ENCODE results near the gene LRRC51.

The LRRC51 gene

DNA sequence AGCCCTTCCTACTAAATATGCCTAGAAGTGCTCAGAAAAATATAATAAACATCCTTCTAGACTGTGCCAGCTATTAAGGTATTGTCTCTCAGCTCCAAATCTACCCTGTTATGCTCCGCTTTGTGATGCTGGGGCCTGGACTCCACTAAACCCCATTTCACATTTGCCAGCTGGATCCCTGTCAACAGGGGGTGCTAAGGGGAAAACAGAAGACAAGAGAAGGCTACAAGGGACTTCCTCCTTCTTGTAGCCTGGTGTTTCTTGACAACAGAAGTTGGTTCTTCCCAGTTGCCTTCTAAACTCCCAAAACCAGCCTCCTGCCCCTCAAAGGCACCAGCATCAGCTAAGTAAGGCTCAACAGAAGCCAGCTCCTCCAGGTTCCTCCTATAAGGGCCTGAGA lies 5.5 kb upstream of the LRRC51 start:
- H3K4me2 ChIP-seq (ENCODE audit: low read depth, low read length, poor library complexity, severe bottlenecking) = peak overlapping the region; percentile 69
- no peaks in the 10 kb centered on the region for H3K9me3 ChIP-seq (ENCODE audit: insufficient read depth, low read depth, low read length)
- TF ChIP-seq, protein P1, sequence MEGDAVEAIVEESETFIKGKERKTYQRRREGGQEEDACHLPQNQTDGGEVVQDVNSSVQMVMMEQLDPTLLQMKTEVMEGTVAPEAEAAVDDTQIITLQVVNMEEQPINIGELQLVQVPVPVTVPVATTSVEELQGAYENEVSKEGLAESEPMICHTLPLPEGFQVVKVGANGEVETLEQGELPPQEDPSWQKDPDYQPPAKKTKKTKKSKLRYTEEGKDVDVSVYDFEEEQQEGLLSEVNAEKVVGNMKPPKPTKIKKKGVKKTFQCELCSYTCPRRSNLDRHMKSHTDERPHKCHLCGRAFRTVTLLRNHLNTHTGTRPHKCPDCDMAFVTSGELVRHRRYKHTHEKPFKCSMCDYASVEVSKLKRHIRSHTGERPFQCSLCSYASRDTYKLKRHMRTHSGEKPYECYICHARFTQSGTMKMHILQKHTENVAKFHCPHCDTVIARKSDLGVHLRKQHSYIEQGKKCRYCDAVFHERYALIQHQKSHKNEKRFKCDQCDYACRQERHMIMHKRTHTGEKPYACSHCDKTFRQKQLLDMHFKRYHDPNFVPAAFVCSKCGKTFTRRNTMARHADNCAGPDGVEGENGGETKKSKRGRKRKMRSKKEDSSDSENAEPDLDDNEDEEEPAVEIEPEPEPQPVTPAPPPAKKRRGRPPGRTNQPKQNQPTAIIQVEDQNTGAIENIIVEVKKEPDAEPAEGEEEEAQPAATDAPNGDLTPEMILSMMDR (conservative IDR thresholded peaks at IDR 0.05; ENCODE audit: low read length) = peak; percentile 56
- TF ChIP-seq EZH2phosphoT487 (IDR thresholded peaks at IDR 0.05; ENCODE audit: borderline replicate concordance) = no peak
- no peak overlapping the region for H2AFZ ChIP-seq (ENCODE audit: low read length)
- H3K4me3 ChIP-seq (ENCODE audit: low read length, poor library complexity, severe bottlenecking) = peak overlapping the region; percentile 43
- peaks cover 57% of the 10 kb centered on the region for H4K20me1 ChIP-seq (ENCODE audit: insufficient read depth, low read length, poor library complexity, severe bottlenecking)
- H3K4me1 ChIP-seq (ENCODE audit: insufficient read depth, low read length, poor library complexity, severe bottlenecking) = peaks cover 56% of the 10 kb centered on the region
- H3K36me3 ChIP-seq (ENCODE audit: insufficient read depth, low read length) = no peaks in the 10 kb centered on the region
- no peaks in the 10 kb centered on the region for H3F3A ChIP-seq (ENCODE audit: low read depth)
- peaks cover 98% of the 10 kb centered on the region for H3K79me2 ChIP-seq (ENCODE audit: insufficient read depth, low read length)
- H3K9ac ChIP-seq (ENCODE audit: low read depth, low read length, poor library complexity, severe bottlenecking) = peak overlapping the region; percentile 61
- no peaks in the 10 kb centered on the region for H3K9me2 ChIP-seq (replicated peaks; ENCODE audit: low read depth, low read length)
- no peaks in the 10 kb centered on the region for H3K27me3 ChIP-seq (ENCODE audit: insufficient read depth, low read length, poor library complexity, severe bottlenecking)

DNA sequence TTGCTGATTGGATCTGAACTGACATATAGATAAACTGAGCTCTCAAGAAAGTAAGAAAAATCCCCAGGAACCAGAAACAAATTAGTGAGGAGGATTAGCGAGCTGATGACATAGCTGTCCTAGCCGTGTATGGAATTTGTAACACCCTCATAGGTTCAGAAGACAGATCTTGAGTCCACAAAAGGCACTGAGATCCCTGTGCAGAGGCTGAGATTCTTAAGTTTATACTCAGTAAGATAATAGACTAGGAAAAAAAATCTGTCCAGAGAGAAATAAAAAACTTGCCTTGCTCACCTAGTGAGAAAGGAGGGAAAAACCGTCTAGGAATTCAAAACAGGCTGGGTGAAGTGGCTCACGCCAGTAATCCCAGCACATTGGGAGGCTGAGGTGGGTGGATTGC lies 4.9 kb upstream of the LRRC51 start:
- Histone ChIP-seq H3K9me3 (ENCODE audit: insufficient read depth, low read depth, low read length) (no peaks in the 10 kb centered on the region), H3K4me3 (ENCODE audit: low read length, poor library complexity, severe bottlenecking) (peak overlapping the region; percentile 43), H4K20me1 (ENCODE audit: insufficient read depth, low read length, poor library complexity, severe bottlenecking) (peaks cover 51% of the 10 kb centered on the region), H3F3A (ENCODE audit: low read depth) (no peaks in the 10 kb centered on the region), H2AFZ (ENCODE audit: low read length) (no peak overlapping the region), H3K79me2 (ENCODE audit: insufficient read depth, low read length) (peaks cover 94% of the 10 kb centered on the region), H3K4me1 (ENCODE audit: insufficient read depth, low read length, poor library complexity, severe bottlenecking) (peaks cover 50% of the 10 kb centered on the region), H3K36me3 (ENCODE audit: insufficient read depth, low read length) (no peaks in the 10 kb centered on the region), H3K27me3 (ENCODE audit: insufficient read depth, low read length, poor library complexity, severe bottlenecking) (no peaks in the 10 kb centered on the region), H3K9me2 (replicated peaks; ENCODE audit: low read depth, low read length) (no peaks in the 10 kb centered on the region), H3K9ac (ENCODE audit: low read depth, low read length, poor library complexity, severe bottlenecking) (peak overlapping the region; percentile 61), H3K4me2 (ENCODE audit: low read depth, low read length, poor library complexity, severe bottlenecking) (peak overlapping the region; percentile 69)
- TF ChIP-seq, protein P1 (conservative IDR thresholded peaks at IDR 0.05; ENCODE audit: low read length) = no peak
- TF ChIP-seq EZH2phosphoT487 (IDR thresholded peaks at IDR 0.05; ENCODE audit: borderline replicate concordance) = no peak

DNA sequence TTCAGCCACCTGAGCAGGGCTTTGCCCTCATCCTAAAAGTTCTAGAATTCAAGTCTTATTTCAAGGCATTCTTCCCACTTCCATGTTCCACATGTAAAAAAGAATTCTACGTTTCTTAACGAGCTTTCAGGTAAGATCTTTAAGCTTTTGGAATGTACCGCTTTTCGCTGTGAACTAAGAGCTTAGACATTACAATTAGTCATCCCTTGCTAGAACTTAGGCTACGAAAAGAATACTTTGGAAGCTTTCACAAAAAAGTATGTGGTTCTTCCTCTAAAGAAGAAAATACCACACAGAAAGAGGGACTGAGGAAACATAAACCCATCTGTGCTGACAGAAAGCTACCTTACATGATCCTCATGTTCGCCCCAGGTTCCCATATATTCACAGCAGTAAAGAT lies 2.2 kb upstream of the LRRC51 start:
- H3K9me2 ChIP-seq (replicated peaks; ENCODE audit: low read depth, low read length) = no peaks in the 10 kb centered on the region
- no peaks in the 10 kb centered on the region for H3K27me3 ChIP-seq (ENCODE audit: insufficient read depth, low read length, poor library complexity, severe bottlenecking)
- peaks cover 37% of the 10 kb centered on the region for H4K20me1 ChIP-seq (ENCODE audit: insufficient read depth, low read length, poor library complexity, severe bottlenecking)
- H3K4me1 ChIP-seq (ENCODE audit: insufficient read depth, low read length, poor library complexity, severe bottlenecking) = peaks cover 47% of the 10 kb centered on the region
- TF ChIP-seq, protein P1 (conservative IDR thresholded peaks at IDR 0.05; ENCODE audit: low read length) = no peak
- no peak for TF ChIP-seq EZH2phosphoT487 (IDR thresholded peaks at IDR 0.05; ENCODE audit: borderline replicate concordance)
- no peak overlapping the region for H2AFZ ChIP-seq (ENCODE audit: low read length)
- no peaks in the 10 kb centered on the region for H3K36me3 ChIP-seq (ENCODE audit: insufficient read depth, low read length)
- no peaks in the 10 kb centered on the region for H3K9me3 ChIP-seq (ENCODE audit: insufficient read depth, low read depth, low read length)
- H3K4me3 ChIP-seq (ENCODE audit: low read length, poor library complexity, severe bottlenecking) = peak overlapping the region; percentile 98
- peak overlapping the region; percentile 94 for H3K4me2 ChIP-seq (ENCODE audit: low read depth, low read length, poor library complexity, severe bottlenecking)
- H3K79me2 ChIP-seq (ENCODE audit: insufficient read depth, low read length) = peaks cover 67% of the 10 kb centered on the region
- peak overlapping the region; percentile 84 for H3K9ac ChIP-seq (ENCODE audit: low read depth, low read length, poor library complexity, severe bottlenecking)
- H3F3A ChIP-seq (ENCODE audit: low read depth) = no peaks in the 10 kb centered on the region
